ENCODE data around the gene ELP1.

GRCh38 chr9:108905494-108905893, 28.4 kb downstream of the ELP1 start:
- TF ChIP-seq CTCF (conservative IDR thresholded peaks at IDR 0.05 in 1 of 2, IDR thresholded peaks at IDR 0.05 in 1 of 2; ENCODE audit: low read depth in 1 of 2, low read length in 2 of 2) (no peak), EZH2 (IDR thresholded peaks at IDR 0.05; ENCODE audit: low read length, missing control alignments) (no peak)

All from fibroblast of lung (primary cell).